ENCODE data around the gene NOTCH2.

DNA sequence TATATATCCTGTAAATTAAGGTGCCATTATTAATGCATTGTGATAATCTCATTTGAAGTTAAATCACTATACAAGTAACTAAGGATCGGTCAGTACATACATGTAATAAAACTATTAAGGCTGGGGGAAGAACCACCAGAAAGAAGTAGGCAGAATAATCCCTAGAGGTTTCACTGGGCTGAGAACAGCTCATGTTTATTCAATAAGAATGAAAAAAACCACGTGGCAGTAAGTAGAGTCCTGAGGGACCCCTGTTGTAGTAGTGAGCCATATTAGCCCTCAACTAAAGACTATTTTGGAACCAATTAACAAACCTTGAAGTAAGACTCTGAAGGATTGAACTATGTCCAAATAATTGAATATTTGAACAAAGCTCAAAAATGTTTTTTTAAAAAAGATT, 126.2 kb downstream of the NOTCH2 start:
- TF ChIP-seq, protein P1, sequence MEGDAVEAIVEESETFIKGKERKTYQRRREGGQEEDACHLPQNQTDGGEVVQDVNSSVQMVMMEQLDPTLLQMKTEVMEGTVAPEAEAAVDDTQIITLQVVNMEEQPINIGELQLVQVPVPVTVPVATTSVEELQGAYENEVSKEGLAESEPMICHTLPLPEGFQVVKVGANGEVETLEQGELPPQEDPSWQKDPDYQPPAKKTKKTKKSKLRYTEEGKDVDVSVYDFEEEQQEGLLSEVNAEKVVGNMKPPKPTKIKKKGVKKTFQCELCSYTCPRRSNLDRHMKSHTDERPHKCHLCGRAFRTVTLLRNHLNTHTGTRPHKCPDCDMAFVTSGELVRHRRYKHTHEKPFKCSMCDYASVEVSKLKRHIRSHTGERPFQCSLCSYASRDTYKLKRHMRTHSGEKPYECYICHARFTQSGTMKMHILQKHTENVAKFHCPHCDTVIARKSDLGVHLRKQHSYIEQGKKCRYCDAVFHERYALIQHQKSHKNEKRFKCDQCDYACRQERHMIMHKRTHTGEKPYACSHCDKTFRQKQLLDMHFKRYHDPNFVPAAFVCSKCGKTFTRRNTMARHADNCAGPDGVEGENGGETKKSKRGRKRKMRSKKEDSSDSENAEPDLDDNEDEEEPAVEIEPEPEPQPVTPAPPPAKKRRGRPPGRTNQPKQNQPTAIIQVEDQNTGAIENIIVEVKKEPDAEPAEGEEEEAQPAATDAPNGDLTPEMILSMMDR (conservative IDR thresholded peaks at IDR 0.05): no peak
- no peak for TF ChIP-seq EZH2 (IDR thresholded peaks at IDR 0.05; ENCODE audit: low read depth)

Measured in PC-9 (cell line).